Thyroid gland (tissue), 4 donors: ENCODE data around the gene SLC4A3.

ENCODE experiments used
- POLR2A ChIP-seq, 2 donors: fragments of 450-650 bp; IDR thresholded peaks; one replicate each; pipeline ENCODE4 v1.6.1; 2017; ENCODE audit warnings: antibody characterized with exemption in 2 of 2, mild to moderate bottlenecking in 2 of 2, moderate library complexity in 1 of 2
- TF ChIP-seq, protein P1 (sequence below), 6 experiments: fragments of 200-600 bp in 3 of 6; fragments of 450-650 bp in 3 of 6; sonication (generic) in 3 of 6; IDR thresholded peaks; one replicate each; pipeline ENCODE4 v1.5.1; 2016 to 2019; ENCODE audit warnings: antibody characterized with exemption in 6 of 6, mild to moderate bottlenecking in 2 of 6, inconsistent platforms in 1 of 6, moderate library complexity in 1 of 6

DNA sequence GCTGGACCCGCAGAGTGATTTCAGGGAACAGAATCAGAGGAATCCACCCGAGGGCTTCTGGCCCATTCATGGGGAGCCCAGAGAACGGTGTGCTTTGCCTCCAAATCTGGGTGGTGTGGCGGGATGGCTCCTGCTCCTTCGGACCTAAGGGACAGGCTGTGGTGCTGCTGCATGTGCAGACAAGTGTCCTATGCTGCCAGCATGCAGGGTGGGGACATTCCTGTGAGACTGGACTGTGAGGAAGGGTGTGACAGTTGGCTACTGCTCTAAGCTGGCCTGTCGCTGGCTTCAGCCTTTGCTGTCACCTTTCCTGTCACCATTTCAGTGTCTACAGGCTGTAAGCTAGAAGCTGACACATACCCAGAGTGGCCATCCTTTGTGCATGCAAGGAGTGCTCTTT is 2.9 kb upstream of the SLC4A3 start:
- TF ChIP-seq, protein P1, sequence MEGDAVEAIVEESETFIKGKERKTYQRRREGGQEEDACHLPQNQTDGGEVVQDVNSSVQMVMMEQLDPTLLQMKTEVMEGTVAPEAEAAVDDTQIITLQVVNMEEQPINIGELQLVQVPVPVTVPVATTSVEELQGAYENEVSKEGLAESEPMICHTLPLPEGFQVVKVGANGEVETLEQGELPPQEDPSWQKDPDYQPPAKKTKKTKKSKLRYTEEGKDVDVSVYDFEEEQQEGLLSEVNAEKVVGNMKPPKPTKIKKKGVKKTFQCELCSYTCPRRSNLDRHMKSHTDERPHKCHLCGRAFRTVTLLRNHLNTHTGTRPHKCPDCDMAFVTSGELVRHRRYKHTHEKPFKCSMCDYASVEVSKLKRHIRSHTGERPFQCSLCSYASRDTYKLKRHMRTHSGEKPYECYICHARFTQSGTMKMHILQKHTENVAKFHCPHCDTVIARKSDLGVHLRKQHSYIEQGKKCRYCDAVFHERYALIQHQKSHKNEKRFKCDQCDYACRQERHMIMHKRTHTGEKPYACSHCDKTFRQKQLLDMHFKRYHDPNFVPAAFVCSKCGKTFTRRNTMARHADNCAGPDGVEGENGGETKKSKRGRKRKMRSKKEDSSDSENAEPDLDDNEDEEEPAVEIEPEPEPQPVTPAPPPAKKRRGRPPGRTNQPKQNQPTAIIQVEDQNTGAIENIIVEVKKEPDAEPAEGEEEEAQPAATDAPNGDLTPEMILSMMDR (IDR thresholded peaks at IDR 0.05), result no peak
- TF ChIP-seq POLR2A (IDR thresholded peaks at IDR 0.05), result no peak
